ENCODE measurements around the gene PCDHGC4. TPM values are rescaled to one million over a fixed set of nuclear protein-coding genes. Genes with fewer than 3 reads are reported as not detected.

PCDHGC4 gene
- total and polyA plus RNA-seq, 2 of the 8 experiments (the other 6 are each of a cell fraction or from before 2014, with no cell fraction given): 2.1 to 2.4 TPM

DNA sequence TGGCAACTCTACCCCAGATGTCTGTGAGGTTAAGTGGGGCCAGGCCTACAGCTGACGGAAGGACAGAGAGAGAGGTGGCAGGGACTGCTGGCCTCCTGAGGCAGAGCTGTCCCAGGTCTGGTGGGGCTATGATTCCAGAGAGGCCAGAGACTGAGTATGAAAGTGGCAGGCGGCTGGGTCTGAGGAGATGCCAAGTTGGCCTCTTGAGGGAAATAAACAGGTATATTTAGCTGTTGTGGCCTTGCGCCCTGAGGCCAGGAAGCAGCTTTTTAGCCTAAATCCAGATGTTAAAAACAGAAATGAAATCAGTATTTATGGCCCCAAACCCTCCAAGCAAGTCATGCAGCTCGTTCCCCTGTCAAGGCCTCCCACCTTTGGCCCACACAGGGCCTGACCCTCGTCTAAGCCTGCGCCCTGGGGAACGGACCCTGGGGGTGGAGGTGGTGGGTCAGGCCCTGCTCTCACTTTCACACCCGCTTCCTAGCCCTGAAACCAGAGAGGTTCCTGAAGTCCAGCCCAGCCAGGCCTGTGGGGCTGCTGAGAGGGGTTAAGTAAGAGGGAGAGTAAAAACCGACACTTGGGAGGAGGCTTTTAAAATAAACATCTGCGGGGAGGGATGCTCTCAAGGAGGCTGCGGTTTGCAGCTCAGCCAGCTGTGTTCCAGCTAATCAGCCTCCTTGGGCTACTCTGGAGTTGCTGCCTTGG is 22.7 kb downstream of the PCDHGC4 start:
- H3K14ac ChIP-seq (ENCODE audit: insufficient read length): no peak overlapping the region
- H3K4ac ChIP-seq (replicated peaks; ENCODE audit: insufficient read length, low read depth, low read length): no peak overlapping the region
- no peak overlapping the region for H3K27ac ChIP-seq (ENCODE audit: low read depth, low read length)
- H3K79me2 ChIP-seq (ENCODE audit: control insufficient read depth in 1 of 2, insufficient read depth in 2 of 2, low read length in 2 of 2): no peaks in the 10 kb centered on the region
- H2BK15ac ChIP-seq (ENCODE audit: low read length): peak overlapping the region; percentile 40; the same call in 1 of the 2 replicates
- H3K4me1 ChIP-seq (replicated peaks in 1 of 4; ENCODE audit: control insufficient read depth in 3 of 4, insufficient read depth in 4 of 4, low read length in 3 of 4): peaks cover 4 to 14% (median 9%) of the 10 kb centered on the region in 4 experiments
- H4K20me1 ChIP-seq (replicated peaks in 1 of 2; ENCODE audit: control insufficient read depth in 1 of 2, insufficient read depth in 2 of 2, low read length in 2 of 2): no peaks in the 10 kb centered on the region
- POLR2A ChIA-PET (ENCODE audit: partially characterized antibody): interaction anchor here (0.7 to 1.2 kb wide), 5 partner anchors 11 to 53 kb away, joined by 3 to 5 read pairs (median 4); partner anchors contain the start of gene PCDHGC4
- DNase-seq (ENCODE audit: low read depth in 1 of 2, low spot score in 2 of 2): no peak
- FAIRE-seq: no peak
- no peak overlapping the region for H2AFZ ChIP-seq (ENCODE audit: low read length)
- no peak for TF ChIP-seq NANOG (IDR thresholded peaks at IDR 0.05; ENCODE audit: insufficient read depth, low read depth, low read length, poor library complexity, severe bottlenecking)
- peaks cover under 1% of the 10 kb centered on the region; the same call in 1 of the 2 replicates for H3K23me2 ChIP-seq (ENCODE audit: low read depth, low read length)
- H4K5ac ChIP-seq (ENCODE audit: insufficient read length, low read depth, low read length): no peak overlapping the region
- no peak overlapping the region for H3K56ac ChIP-seq (replicated peaks; ENCODE audit: insufficient read length, low read depth, low read length)
- H3K27me3 ChIP-seq (replicated peaks in 1 of 4; ENCODE audit: control insufficient read depth in 3 of 4, extremely low read depth in 1 of 4, insufficient read depth in 3 of 4, low read length in 3 of 4): no peaks in the 10 kb centered on the region
- H4K91ac ChIP-seq (replicated peaks; ENCODE audit: insufficient read length, low read length): no peak overlapping the region
- no peak overlapping the region for H3K18ac ChIP-seq (ENCODE audit: extremely low read depth, low read length)
- no peak overlapping the region for H3K4me3 ChIP-seq (ENCODE audit: extremely low read depth in 1 of 4, insufficient read depth in 2 of 4, low read depth in 3 of 4, low read length in 4 of 4)
- 79% methylated on average over 11 of the region's 11 CpGs; no CpG with 5 or more reads in 1 of the 2 experiments for WGBS, 2 experiments (ENCODE audit: extremely low coverage in 1 of 2, insufficient coverage in 1 of 2, insufficient read length in 1 of 2, insufficient replicate concordance in 2 of 2, low coverage in 1 of 2, low lambda C conversion rate in 2 of 2, missing lambda C conversion rate in 1 of 2)
- H2BK20ac ChIP-seq (ENCODE audit: low read length): no peak overlapping the region; the same call in 1 of the 2 replicates
- no peak overlapping the region for H2AK5ac ChIP-seq (ENCODE audit: low read depth, low read length)
- no peaks in the 10 kb centered on the region for H3K9me3 ChIP-seq (ENCODE audit: insufficient read depth in 2 of 2, low read depth in 1 of 2, low read length in 1 of 2)
- no peak overlapping the region for H4K8ac ChIP-seq (ENCODE audit: extremely low read depth, insufficient read depth, low read length)
- H3K4me2 ChIP-seq (ENCODE audit: insufficient read depth in 1 of 2, low read depth in 2 of 2, low read length in 2 of 2): peak overlapping the region in 1 of 2 experiments; percentile 65; a peak in 1 of 4 replicates
- no peak overlapping the region for H3K23ac ChIP-seq (ENCODE audit: insufficient read length)
- CTCF ChIA-PET (ENCODE audit: partially characterized antibody): interaction anchor here (0.5 to 50.9 kb wide), 30 partner anchors 10 to 326 kb away, joined by 3 to 1236 read pairs (median 6); partner anchors contain the start of genes PCDHB10, PCDHB14, PCDHB15 and PCDHB16
- 0 out of 2 replicates have a peak overlapping the region, but pooled peaks have one; percentile 60 for H2BK12ac ChIP-seq (ENCODE audit: low read depth, low read length)
- no peak overlapping the region for H2BK120ac ChIP-seq (replicated peaks; ENCODE audit: low read depth, low read length)
- H3K9ac ChIP-seq (replicated peaks in 1 of 4; ENCODE audit: extremely low read depth in 1 of 4, low read depth in 3 of 4, low read length in 3 of 4): no peak overlapping the region
- peaks cover 0 to 9% (median 3%) of the 10 kb centered on the region in 4 experiments; a peak in 3 of 8 replicates for H3K36me3 ChIP-seq (ENCODE audit: control insufficient read depth in 2 of 4, insufficient read depth in 4 of 4, low read length in 3 of 4)
- H3K79me1 ChIP-seq (ENCODE audit: low read depth, low read length): no peaks in the 10 kb centered on the region
- 0 out of 2 replicates have a peak overlapping the region, but pooled peaks have one; percentile 56 for H2BK5ac ChIP-seq (ENCODE audit: low read depth, low read length)
